Mesenchymal stem cell (in vitro differentiated cells and primary cell): Measurements from ENCODE around the gene RERGL.

Experiments
- DNase-seq: peaks from one replicate; pipeline ENCODE4 v3.0.0-alpha.2; 2013
- H2AFZ ChIP-seq: one replicate; pipeline ENCODE4 v1.6.1; 2013; ENCODE audit warnings: low read depth, mild to moderate bottlenecking, control low read depth, inconsistent platforms, low read length, moderate library complexity
- H2AK5ac ChIP-seq: 2 replicates; pipeline ENCODE4 v1.6.1; 2013; ENCODE audit warnings: low read length, moderate library complexity, mild to moderate bottlenecking, inconsistent platforms; ENCODE audit not compliant: severe bottlenecking
- H2BK120ac ChIP-seq: one replicate; pipeline ENCODE4 v1.6.1; 2013; ENCODE audit warnings: low read depth, mild to moderate bottlenecking, inconsistent platforms, low read length, moderate library complexity
- H2BK12ac ChIP-seq, 2 experiments: one replicate each; pipeline ENCODE4 v1.6.1; 2013; ENCODE audit warnings: inconsistent platforms in 2 of 2, low read length in 2 of 2, mild to moderate bottlenecking in 2 of 2, moderate library complexity in 2 of 2, control low read depth in 1 of 2
- H2BK15ac ChIP-seq: one replicate; pipeline ENCODE4 v1.6.1; 2013; ENCODE audit warnings: mild to moderate bottlenecking, low read depth, inconsistent platforms; ENCODE audit not compliant: poor library complexity, severe bottlenecking
- H2BK5ac ChIP-seq: 2 replicates; pipeline ENCODE4 v1.6.1; 2013; ENCODE audit warnings: low read depth, mild to moderate bottlenecking, low read length, control low read depth, inconsistent platforms; ENCODE audit not compliant: poor library complexity, severe bottlenecking
- H3K14ac ChIP-seq, 2 experiments: one replicate each; pipeline ENCODE4 v1.6.1; 2013; ENCODE audit warnings: inconsistent platforms in 2 of 2, low read length in 2 of 2, control low read depth in 1 of 2, mild to moderate bottlenecking in 1 of 2, moderate library complexity in 1 of 2
- H3K18ac ChIP-seq, 2 experiments: one replicate each; pipeline ENCODE4 v1.6.1; 2013; ENCODE audit warnings: inconsistent platforms in 2 of 2, low read length in 2 of 2, control low read depth in 1 of 2, low read depth in 1 of 2, mild to moderate bottlenecking in 1 of 2
- H3K23ac ChIP-seq, 2 experiments: one replicate each; pipeline ENCODE4 v1.6.1; 2013; ENCODE audit warnings: inconsistent platforms in 2 of 2, low read length in 2 of 2, mild to moderate bottlenecking in 2 of 2, moderate library complexity in 2 of 2, control low read depth in 1 of 2
- H3K27ac ChIP-seq: 2 replicates; pipeline ENCODE4 v1.5.1; 2013; ENCODE audit warnings: mild to moderate bottlenecking, moderate library complexity, low read length, control low read depth, inconsistent platforms; ENCODE audit not compliant: poor library complexity, severe bottlenecking
- H3K27me3 ChIP-seq, 2 experiments: 2 replicates each; pipeline versions ENCODE4 v1.6.1 to v1.7.0; 2013; ENCODE audit warnings: low read length in 2 of 2, mild to moderate bottlenecking in 2 of 2, moderate library complexity in 2 of 2, control low read depth in 1 of 2, inconsistent platforms in 1 of 2; ENCODE audit not compliant: control insufficient read depth in 1 of 2, insufficient read depth in 1 of 2
- H3K36me3 ChIP-seq, 2 experiments: 2 replicates each; pipeline versions ENCODE4 v1.6.1 to v1.7.0; 2013; ENCODE audit warnings: low read length in 2 of 2, control low read depth in 1 of 2, inconsistent platforms in 1 of 2, low read depth in 1 of 2, mild to moderate bottlenecking in 1 of 2; ENCODE audit not compliant: insufficient read depth in 2 of 2, control insufficient read depth in 1 of 2
- H3K4ac ChIP-seq, 2 experiments: one replicate each; pipeline ENCODE4 v1.6.1; 2013; ENCODE audit warnings: inconsistent platforms in 2 of 2, low read length in 2 of 2, mild to moderate bottlenecking in 2 of 2, moderate library complexity in 2 of 2, control low read depth in 1 of 2, low read depth in 1 of 2
- H3K4me1 ChIP-seq: 2 replicates; pipeline ENCODE4 v1.6.1; 2013; ENCODE audit warnings: low read depth, low read length, control low read depth; ENCODE audit not compliant: control insufficient read depth, insufficient read depth
- H3K4me2 ChIP-seq: 2 replicates; pipeline ENCODE4 v1.6.1; 2013; ENCODE audit warnings: low read length, mild to moderate bottlenecking, inconsistent platforms; ENCODE audit not compliant: poor library complexity, severe bottlenecking
- H3K4me3 ChIP-seq, 2 experiments: 2 replicates each; pipeline versions ENCODE4 v1.5.1 to v1.7.0; 2013; ENCODE audit warnings: low read length in 2 of 2, mild to moderate bottlenecking in 2 of 2, control low read depth in 1 of 2, low read depth in 1 of 2; ENCODE audit not compliant: insufficient read depth in 1 of 2
- H3K79me1 ChIP-seq: replicated peaks from 2 replicates; pipeline ENCODE4 v1.6.1; 2013; ENCODE audit warnings: mild to moderate bottlenecking, control low read depth, low read length, inconsistent platforms; ENCODE audit not compliant: poor library complexity, severe bottlenecking
- H3K9ac ChIP-seq: 2 replicates; pipeline ENCODE4 v1.7.0; 2013; ENCODE audit warnings: mild to moderate bottlenecking, low read length, moderate library complexity
- H3K9me3 ChIP-seq: 2 replicates; pipeline ENCODE4 v1.7.0; 2013; ENCODE audit warnings: mild to moderate bottlenecking, low read length; ENCODE audit not compliant: control insufficient read depth
- H4K8ac ChIP-seq: one replicate; pipeline ENCODE4 v1.6.1; 2013; ENCODE audit warnings: inconsistent platforms, mild to moderate bottlenecking, low read length, moderate library complexity
- H4K91ac ChIP-seq: one replicate; pipeline ENCODE4 v1.6.1; 2013; ENCODE audit warnings: mild to moderate bottlenecking, low read length, inconsistent platforms
- WGBS: methylation state at CpG from one replicate; pipeline ENCODE4 v1.1.7; 2013; ENCODE audit warnings: mixed read lengths; 5-methylcytosine and 5-hydroxymethylcytosine counted together

The RERGL gene

GRCh38 chr12:18103624-18104023 lies 13.6 kb upstream of the RERGL start:
- H2AFZ ChIP-seq, result no peak overlapping the region

DNA sequence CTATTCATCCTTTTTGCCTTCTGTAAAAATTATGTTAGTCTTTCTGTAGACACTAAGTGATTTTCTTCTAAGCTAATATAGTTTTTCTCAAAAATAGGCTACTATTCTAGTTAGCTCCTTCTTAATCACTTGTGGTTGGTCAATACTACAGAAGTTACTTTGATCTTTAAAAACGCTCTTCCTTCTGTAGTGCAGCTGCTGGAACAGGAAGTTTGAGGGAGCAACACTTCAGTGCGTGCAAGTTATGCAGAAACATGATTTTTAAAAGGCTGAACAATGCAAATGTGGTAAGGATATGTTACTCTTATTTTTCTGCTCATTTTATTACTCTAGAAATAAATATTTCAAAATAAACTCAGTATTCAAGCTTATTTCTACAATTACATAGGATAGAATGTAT lies 11.1 kb upstream of the RERGL start:
- no peak overlapping the region for H3K4ac ChIP-seq
- H3K4me1 ChIP-seq, result peaks cover 1% of the 10 kb centered on the region
- H3K79me1 ChIP-seq, result no peaks in the 10 kb centered on the region
- no peak overlapping the region for H3K9ac ChIP-seq
- no peak overlapping the region for H4K8ac ChIP-seq
- H3K14ac ChIP-seq, result no peak overlapping the region
- H2BK5ac ChIP-seq, result no peak overlapping the region
- H3K4me3 ChIP-seq, result no peak overlapping the region
- no peaks in the 10 kb centered on the region for H3K36me3 ChIP-seq
- H3K4me2 ChIP-seq, result no peak overlapping the region
- no peak overlapping the region for H3K23ac ChIP-seq
- H3K18ac ChIP-seq, result no peak overlapping the region
- peaks cover 6% of the 10 kb centered on the region for H3K9me3 ChIP-seq
- H3K27ac ChIP-seq, result no peak overlapping the region
- no peak overlapping the region for H2AFZ ChIP-seq
- H2BK15ac ChIP-seq, result no peak overlapping the region
- 59% methylated on average over 2 of the region's 2 CpGs for WGBS
- no peak overlapping the region for H4K91ac ChIP-seq
- no peak overlapping the region for H2AK5ac ChIP-seq
- H2BK120ac ChIP-seq, result no peak overlapping the region
- H3K27me3 ChIP-seq, result no peaks in the 10 kb centered on the region
- no peak overlapping the region for H2BK12ac ChIP-seq
- DNase-seq, result no peak

More at GRCh38 chr12:18103624-18104023, 13.6 kb upstream of the RERGL start:
- H3K9ac ChIP-seq, result no peak overlapping the region
- no peaks in the 10 kb centered on the region for H3K36me3 ChIP-seq
- H4K91ac ChIP-seq, result no peak overlapping the region
- H3K18ac ChIP-seq, result no peak overlapping the region
- no peak overlapping the region for H2BK15ac ChIP-seq
- no peak for DNase-seq
- no peak overlapping the region for H2BK12ac ChIP-seq
- no peak overlapping the region for H3K14ac ChIP-seq
- H3K4me2 ChIP-seq, result no peak overlapping the region
- H2BK5ac ChIP-seq, result no peak overlapping the region
- no peaks in the 10 kb centered on the region for H3K27me3 ChIP-seq
- no peak overlapping the region for H3K23ac ChIP-seq
- H2AK5ac ChIP-seq, result no peak overlapping the region
- H3K79me1 ChIP-seq, result no peaks in the 10 kb centered on the region
- no peak overlapping the region for H3K4ac ChIP-seq
- peaks cover 6% of the 10 kb centered on the region for H3K9me3 ChIP-seq
- H3K4me1 ChIP-seq, result peaks cover 1% of the 10 kb centered on the region
- WGBS, result 75% methylated on average over 2 of the region's 2 CpGs
- H4K8ac ChIP-seq, result no peak overlapping the region
- no peak overlapping the region for H3K27ac ChIP-seq
- H2BK120ac ChIP-seq, result no peak overlapping the region
- H3K4me3 ChIP-seq, result no peak overlapping the region

- Histone ChIP-seq H3K14ac (no peak overlapping the region), H3K9me3 (no peaks in the 10 kb centered on the region), H2AFZ (no peak overlapping the region), H3K23ac (no peak overlapping the region), H3K36me3 (no peaks in the 10 kb centered on the region), H2BK120ac (no peak overlapping the region), H3K4me3 (no peak overlapping the region), H2BK5ac (no peak overlapping the region), H2BK12ac (no peak overlapping the region), H3K18ac (no peak overlapping the region), H4K8ac (no peak overlapping the region), H3K4ac (no peak overlapping the region), H3K4me2 (no peak overlapping the region), H2AK5ac (no peak overlapping the region), H3K79me1 (no peaks in the 10 kb centered on the region), H2BK15ac (no peak overlapping the region), H3K27ac (no peak overlapping the region), H4K91ac (no peak overlapping the region), H3K9ac (no peak overlapping the region), H3K27me3 (no peaks in the 10 kb centered on the region), H3K4me1 (no peaks in the 10 kb centered on the region)
- DNase-seq, result no peak
- 67% methylated on average over 1 of the region's 3 CpGs for WGBS
Observed at GRCh38 chr12:18084080-18084479, 5.9 kb downstream of the RERGL start.

GRCh38 chr12:18079541-18080246 lies 10.3 kb downstream of the RERGL start:
- Histone ChIP-seq H2BK12ac (no peak overlapping the region), H3K4ac (no peak overlapping the region), H3K9ac (no peak overlapping the region), H3K18ac (no peak overlapping the region), H2AFZ (no peak overlapping the region), H2BK5ac (no peak overlapping the region), H3K27ac (no peak overlapping the region), H2BK120ac (no peak overlapping the region), H2AK5ac (no peak overlapping the region), H3K27me3 (no peaks in the 10 kb centered on the region), H3K36me3 (no peaks in the 10 kb centered on the region), H3K79me1 (no peaks in the 10 kb centered on the region), H3K9me3 (no peaks in the 10 kb centered on the region), H3K4me3 (no peak overlapping the region), H4K8ac (no peak overlapping the region), H3K4me2 (no peak overlapping the region), H3K23ac (no peak overlapping the region), H3K14ac (no peak overlapping the region), H2BK15ac (no peak overlapping the region), H4K91ac (no peak overlapping the region), H3K4me1 (no peaks in the 10 kb centered on the region)
- no peak for DNase-seq
- WGBS, result 53% methylated on average over 6 of the region's 7 CpGs
